GM18520 (cell line): Measurements from ENCODE around the gene COL11A1.
"Not testable (repeated sequence)": the region's sequence is repeated elsewhere in the genome, so short reads cannot be mapped to it uniquely, and the experiment has no call there.

Experiments
- ATAC-seq: cut with Tn5 transposase; IDR thresholded peaks from one replicate; pipeline ENCODE4 v1.9.1; 2021; ENCODE audit not compliant: unreplicated experiment

Gene COL11A1

DNA sequence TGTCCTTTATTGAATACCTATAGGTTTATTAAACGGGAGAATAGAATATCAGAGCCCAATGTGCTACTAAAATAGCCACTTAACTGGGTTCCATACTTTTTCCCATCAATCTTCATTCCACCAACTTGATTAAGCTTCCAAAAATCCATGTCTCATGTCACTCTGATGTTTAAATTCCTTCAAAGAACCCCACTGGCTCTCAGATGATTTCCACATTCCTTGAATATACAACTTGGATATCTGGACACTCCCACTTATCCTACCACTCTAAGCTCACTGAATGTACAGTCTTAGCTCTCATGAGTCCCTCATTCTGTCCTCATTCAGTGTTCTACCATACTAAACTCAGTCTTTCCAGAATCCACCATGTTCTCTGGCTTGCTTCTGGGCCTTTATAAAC lies 21.1 kb downstream of the COL11A1 start:
- ATAC-seq: no peak

DNA sequence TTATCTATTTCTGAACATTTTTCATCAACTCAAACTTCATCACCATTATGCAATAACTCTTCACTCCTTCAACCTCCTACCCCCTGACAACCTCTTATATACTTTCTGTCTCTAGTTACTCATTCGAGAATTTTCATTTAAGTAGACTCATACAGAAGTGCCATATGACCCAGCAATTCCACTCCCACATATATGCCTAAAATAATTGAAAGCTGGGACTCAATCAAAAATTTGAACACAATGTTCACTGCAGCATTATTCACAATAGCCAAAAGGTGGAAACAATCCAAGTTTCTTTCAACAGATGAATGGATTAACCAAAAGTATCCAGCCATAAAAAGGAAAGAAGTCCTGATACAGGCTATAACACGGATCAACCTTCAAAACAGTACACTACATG lies 24.1 kb downstream of the COL11A1 start:
- no peak for ATAC-seq

DNA sequence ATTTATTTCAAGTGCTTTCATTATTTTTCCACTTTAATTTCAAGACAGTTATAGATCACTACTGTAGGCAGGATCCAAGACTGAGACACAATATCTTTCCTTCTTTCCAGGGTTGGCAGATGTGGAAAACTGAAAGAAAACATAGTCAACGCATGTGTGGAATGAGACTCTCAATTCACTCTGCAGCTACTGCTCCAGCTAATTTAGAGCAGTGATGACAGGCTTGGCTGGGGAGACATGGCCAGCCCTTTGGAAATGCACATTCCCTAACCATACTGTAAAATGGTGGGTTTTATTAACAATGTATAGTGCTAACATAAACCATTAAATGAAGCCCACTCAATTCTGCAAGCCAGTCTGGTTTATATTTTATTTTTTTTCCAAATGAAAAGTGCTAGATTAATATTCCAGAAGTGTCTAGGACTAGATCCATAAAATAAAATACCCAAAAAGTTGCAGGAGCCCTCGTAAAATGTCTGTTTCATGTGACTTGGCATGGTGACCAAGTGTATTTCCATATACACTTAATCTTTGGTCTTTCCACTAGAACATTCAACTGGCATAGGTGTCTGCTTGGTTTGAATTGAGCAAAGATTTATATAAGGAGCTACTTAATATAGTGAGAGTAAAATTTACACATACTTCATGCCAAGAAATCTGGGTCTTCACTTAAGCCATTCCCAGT lies 32.9 kb downstream of the COL11A1 start:
- no peak for ATAC-seq

DNA sequence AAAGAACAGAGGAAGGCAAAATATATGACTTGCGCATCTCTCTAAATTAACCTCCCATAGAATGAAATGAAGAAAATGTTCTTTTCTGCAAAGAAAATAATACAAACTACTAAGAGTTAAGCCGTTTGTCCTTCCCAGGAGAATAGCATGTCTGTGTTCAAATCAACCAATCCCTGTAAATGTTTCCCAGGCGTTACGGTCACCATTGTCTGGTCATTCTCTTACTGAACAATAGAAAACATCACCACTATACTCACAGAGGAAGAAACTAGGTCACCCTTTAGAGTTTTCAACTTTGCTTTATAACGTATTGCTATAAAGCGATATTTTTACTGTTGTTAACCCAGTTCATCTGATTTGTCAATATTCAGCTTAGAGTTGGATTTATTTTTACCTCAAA lies 34.1 kb downstream of the COL11A1 start:
- no peak for ATAC-seq

DNA sequence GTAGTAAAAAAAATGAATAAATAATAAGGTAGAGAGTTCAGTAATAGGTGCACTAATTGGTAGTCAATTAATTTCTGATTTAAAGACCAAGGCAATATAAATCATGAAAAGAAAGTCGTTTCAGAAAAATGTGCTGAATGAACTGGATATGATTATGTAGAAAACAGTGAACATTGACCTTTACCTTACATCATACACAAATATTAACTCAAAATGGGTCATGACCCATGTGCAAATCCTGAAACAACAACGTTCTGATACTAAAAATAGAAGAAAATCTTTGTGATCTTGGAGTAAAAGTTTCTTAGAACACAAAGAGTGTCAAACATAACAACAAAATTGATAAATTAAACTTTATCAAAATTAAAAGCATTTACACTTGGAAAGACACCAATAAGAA lies 39.1 kb downstream of the COL11A1 start:
- no peak for ATAC-seq

DNA sequence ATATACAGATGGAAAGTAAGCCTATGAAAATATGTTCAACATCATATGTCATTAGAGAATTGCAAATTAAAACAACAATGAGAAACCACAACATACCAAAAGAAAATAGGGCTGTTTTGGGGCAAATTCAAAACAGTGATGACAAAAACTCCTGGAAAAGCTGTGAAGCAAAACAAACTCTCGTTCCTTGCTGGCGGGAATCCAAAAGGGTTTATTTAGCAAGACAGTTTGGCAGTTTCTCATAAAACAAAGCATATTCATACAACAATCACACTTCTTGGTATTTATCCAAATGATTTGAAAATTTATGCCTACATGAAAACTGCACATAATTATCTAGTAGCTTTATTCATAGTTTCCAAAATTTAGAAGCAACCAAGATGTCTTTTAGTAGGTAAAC lies 44.4 kb downstream of the COL11A1 start:
- ATAC-seq: no peak

DNA sequence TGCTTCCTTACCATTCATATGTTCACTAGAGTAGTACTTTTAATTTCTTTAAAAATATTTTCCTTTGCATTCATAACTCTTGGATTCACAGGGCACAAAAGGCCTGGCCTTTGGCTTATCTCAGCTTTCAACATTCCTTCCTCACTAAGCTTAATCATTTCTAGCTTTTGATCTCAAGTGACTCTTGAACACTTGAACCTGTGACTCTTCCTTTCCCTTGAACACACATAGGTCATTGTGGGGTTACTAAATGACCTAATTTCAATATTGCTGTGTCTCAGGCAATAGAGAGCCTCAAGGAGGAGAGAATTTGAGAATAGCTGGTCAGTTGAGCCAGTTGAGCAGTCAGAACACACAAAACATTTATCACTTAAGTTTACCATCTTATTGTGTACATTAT lies 49.9 kb downstream of the COL11A1 start:
- ATAC-seq: no peak

DNA sequence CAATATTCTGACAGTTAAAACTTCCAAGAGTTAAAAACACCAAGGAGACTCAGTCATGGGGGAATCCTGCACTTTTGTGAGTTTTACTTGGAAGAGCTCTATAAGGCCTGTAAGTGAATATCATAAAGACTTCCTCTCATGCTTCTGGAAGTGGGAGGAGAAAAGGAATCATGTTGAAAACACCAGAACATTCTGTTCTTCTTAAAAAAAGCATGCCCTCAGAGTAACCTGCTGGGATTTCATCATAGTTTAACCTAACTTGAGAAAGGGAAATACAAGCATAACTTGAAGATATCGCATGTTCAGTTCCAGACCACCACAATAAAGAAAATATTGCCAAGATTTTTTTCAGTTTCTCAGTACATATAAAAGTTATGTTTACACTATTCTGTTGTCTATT lies 51.9 kb downstream of the COL11A1 start:
- ATAC-seq: no peak

DNA sequence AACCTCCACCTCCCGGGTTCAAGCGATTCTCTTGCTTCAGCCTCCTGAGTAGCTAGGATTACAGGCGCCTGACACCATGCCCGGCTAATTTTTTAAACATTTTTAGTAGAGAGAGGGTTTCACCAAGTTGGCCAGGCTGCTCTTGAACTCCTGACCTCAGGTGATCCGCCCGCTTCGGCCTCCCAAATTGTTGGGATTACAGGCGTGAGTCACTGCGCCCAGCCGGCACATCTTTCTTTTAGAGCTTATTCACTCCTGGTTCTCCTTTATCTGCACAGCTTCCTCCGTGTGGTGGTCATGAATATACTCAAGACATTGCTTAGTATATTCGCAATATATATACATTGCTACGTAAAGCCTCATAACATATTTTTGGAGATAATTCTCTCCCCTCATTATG lies 80.2 kb downstream of the COL11A1 start:
- not testable (repeated sequence) for ATAC-seq

DNA sequence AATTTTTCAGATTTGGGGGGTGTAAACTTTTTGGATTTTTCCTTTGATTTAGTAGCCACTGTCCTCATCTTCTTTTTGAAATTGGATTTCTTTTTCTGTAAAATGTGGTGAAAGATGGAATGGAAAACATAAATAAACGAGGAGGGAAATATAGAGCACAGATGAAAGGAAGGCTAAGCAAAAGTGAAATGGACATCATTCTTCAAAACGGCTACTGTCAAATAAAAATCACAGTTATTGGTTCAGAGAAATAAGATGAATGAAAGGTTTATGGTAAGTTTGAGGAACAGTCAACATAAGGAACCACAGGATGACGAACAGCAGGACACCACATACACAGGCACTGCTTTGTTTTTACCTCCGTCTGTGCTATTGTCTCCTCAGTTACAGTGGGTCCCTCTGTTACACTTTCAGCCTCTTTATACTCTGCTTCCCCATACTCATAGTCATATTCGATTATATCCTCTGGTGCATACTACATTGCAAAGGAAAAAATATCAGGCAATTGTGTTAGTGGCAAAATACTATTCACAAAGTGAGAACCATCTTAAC lies 82.4 kb downstream of the COL11A1 start:
- no peak for ATAC-seq

DNA sequence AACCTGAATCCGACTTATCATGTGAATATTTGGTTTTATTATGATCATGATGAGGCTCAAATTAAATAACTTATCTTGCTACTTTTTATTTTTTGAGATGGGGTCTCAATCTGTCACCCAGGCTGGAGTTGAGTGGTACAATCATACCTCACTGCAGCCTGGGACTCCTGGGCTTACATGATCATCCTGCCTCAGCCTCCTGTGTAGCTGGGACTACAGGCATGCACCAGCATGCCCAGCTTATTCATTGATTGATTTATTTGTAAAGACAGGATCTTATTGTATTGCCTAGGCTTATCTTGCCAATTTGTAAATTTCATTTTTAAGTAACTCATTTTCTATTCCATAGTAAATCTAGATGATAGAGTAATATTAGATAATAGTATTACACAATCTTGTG lies 84.3 kb downstream of the COL11A1 start:
- no peak for ATAC-seq

DNA sequence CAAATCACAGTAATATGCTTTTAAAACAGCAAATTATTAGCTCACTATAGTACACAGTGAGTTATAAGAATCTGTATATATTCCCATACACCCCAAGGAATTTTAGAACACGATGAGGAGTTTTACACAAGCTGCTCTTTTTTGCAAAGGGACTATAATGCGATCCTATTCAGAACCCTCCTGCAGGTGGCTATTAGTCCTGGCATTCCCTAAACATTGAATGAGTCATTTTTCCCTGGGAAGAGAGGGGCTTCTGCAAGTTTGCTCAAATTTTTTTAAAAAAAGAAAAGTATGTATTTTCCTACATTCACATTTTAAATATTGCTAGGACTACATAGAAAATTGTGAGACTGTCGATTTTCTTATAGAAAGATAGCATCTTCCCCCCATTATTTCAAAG lies 106.3 kb downstream of the COL11A1 start:
- no peak for ATAC-seq

DNA sequence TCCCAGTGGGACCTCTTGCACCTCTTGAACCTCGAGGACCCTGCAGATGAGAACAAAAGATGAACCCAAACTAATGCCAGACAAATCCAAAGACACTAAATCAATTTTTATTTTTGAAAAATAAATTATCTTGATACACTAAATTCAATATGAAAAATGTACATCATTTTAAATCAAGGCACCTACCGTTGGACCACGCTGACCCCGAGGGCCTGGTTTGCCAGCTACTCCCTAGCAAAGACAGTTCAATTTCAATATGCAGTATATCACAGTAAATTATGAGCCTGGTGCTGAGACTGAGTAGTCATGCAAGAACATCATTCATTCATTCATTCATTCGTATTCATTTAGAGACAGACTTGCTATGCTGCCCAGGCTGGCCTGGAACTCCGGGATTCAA lies 129.4 kb downstream of the COL11A1 start:
- no peak for ATAC-seq

DNA sequence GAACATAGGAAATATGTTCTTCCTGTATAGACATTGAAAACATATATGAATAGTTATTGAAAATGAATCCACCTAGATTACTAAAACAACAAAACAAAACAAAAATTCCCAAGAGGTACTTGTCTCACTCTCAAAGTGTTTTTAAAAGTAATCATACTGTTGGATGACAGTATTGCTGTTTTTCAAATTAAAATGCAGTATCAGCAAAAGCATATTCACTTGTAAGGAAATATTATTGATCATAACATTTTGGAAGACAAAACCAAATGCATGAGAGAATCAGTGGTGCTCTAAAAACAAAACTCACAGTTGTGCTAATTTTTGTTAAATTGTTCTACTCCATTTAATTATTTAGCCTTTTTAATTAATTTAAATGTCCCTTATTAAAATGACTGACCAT lies 131.0 kb downstream of the COL11A1 start:
- ATAC-seq: no peak

DNA sequence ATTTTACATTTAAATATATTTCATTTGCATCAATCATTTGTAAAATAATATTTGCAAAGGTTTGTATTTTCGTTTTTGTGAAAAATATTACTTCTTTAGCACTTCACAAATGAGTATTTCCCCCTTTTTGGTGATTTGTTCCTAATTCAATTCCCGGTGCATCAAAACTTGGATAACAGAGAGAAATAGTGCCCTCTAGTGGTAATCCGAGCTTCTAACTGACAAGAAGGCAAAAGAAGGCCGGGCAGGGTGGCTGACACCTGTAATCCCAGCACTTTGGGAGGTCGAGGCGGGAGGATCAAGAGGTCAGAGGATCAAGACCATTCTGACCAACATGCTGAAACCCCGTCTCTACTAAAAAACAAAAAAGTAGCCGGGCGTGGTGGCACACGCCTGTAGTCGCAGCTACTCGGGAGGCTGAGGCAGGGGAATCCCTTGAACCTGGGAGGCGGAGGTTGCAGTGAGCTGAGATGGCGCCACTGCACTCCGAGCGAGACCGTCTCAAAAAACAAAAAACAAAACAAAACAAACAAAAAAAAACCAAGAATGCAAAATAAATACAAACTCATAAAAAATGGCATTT lies 137.7 kb downstream of the COL11A1 start:
- ATAC-seq: no peak

DNA sequence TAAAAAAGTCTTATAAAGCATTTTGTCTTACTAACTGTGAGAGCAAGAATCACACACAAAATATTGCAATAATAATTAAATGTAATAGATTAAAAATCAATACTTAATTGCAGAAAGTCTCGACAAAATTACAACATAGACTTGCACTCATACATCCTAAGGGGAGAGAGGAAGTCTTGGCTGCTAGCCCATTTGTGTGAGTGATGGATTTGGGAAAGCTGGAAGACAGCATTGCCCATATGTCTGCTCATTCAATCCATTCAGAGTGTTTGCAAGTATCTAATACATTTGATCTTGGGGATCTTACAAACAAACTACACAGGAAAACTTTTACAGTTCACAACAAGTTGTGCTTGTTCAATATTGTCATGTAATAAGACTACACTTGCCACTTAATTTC lies 140.5 kb downstream of the COL11A1 start:
- no peak for ATAC-seq

DNA sequence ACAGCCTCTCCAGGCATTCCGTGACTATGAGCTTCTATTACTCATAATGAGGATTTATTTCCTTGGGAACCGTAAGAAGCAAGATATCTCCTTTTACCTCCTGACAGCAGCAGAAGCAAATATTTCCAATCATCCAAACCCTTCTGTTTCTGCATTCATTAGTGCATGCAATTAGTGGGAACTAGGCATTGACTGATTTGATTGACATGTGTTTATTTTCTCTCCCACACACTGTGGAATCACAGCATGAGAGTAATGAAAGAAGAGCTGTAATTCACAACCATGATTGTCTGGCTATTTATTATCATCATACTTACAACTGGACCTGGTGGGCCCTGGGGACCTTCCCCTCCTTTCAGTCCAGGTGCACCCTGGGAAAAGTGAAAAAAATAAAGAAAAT lies 146.8 kb downstream of the COL11A1 start:
- no peak for ATAC-seq

DNA sequence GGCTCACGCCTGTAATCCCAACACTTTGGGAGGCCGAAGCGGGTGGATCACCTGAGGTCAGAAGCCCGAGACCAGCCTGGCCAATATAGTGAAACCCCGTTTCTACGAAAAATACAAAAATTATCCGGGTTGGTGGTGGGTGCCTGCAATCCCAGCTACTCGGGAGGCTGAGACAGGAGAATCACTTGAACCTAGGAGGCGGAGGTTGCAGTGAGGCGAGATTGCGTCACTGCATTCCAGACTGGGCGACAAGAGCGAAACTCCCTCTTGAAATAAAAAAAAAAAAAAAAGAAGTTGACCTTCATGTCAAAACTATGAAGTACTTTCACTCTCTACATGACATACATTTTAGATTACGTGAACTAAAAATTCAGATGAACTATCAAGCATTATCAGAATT lies 153.7 kb downstream of the COL11A1 start:
- no peak for ATAC-seq

DNA sequence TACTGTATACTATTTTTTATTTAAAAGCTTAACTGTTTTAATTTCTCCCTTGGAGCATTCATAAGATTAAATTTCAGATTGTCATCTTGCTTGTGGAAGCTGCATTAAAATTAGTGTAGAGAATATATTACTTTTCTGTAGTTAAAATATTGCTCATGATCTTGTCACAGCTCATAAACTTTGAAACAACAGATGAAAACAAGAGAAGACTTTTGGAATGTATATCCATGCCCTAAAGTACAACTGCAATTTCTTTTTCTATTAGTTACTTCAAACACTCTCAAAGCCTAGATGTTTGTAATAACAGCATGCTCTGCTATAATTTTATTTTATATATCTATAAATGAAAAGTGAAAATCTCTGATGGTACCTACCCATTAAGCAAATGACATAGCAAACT lies 155.9 kb downstream of the COL11A1 start:
- no peak for ATAC-seq

DNA sequence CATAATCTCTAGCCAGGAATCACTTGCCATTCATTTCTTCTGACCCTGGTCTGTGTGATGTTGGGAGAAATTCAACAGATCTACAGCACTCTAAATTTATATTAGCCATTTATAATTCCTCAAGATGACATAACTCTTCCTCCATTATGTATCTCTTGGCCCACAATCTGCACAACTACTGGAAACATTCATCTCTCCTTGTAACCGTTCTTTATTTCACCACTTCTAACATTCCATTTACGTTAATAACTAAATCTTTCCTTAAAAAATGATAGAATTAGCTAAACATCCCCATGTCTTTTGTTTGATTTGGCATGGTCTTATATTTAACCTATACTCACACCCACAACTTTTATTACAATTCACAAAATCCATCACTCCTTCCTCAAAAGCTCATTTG lies 166.0 kb downstream of the COL11A1 start:
- ATAC-seq: no peak

DNA sequence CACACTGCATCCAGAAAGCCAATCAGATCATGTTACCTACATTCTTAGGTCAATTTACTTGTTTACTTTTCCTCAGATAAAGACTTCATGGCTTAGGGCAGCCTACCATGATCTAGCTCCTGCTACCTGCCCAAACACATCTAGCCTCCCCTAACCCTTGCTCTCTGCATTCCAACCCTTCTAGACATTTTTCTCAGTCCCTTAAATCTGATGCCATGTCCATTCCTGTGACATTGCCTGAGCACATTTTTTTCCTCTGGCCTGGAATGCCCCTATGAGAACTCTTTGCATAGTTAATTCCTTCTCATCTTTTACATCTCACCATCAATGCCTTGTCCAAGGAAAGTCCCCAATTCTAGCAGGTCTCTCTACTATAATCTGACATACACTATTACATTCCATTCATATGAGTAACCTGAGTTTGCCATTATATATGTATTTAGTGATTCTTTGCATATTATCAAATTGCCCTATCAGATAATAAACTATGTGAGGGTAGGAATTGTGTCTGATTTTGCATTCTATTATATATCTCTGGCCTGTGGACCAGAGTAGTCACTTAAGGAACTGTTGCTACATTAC lies 166.9 kb downstream of the COL11A1 start:
- ATAC-seq: no peak

DNA sequence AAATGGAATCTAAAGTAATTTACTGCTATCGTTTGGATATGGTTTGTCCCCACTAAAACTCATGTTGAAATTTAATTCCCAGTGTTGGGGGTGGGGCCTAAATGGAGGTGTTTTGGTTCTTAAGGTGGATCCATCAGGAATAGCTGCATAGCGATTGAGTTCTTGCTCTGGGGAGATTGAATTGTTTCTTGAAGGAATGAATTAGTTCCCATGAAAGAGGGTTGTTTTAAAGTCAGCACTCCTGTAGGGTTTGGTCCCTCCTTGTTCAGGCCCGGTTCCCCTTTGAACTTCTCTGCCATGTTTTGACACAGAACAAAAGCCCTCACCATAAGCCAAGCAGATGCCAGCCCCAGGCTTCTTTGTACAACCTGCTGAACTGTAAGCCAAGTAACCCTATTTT lies 170.9 kb downstream of the COL11A1 start:
- no peak for ATAC-seq

DNA sequence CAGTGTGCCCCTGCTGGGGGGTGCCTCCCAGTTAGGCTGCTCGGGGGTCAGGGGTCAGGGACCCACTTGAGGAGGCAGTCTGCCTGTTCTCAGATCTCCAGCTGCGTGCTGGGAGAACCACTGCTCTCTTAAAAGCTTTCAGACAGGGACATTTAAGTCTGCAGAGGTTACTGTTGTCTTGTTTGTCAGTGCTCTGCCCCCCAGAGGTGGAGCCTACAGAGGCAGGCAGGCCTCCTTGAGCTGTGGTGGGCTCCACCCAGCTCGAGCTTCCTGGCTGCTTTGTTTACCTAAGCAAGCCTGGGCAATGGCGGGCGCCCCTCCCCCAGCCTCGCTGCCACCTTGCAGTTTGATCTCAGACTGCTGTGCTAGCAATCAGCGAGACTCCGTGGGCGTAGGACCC lies 175.0 kb downstream of the COL11A1 start:
- ATAC-seq: not testable (repeated sequence)
